SK-N-SH (cell line): ENCODE results near the gene SF3A1. TPM values are rescaled to one million over a fixed set of nuclear protein-coding genes. Genes with fewer than 3 reads are reported as not detected.

Source experiments
- CTCF ChIA-PET: fragments of 300-600, 350-600 bp; formaldehyde crosslinking; extraction: SDS; loops from one replicate; lab custom pipeline; 2021; lab: Yijun Ruan, JAX
- POLR2A ChIA-PET: fragments of 350-600 bp; sonication (Branson Sonifier 250); formaldehyde crosslinking; extraction: SDS; loops from one replicate; lab custom pipeline; 2020; ENCODE audit warnings: antibody characterized with exemption, inconsistent platforms; lab: Yijun Ruan, JAX
- DNase-seq: peaks from one replicate; pipeline ENCODE4 v3.0.0; 2012
- H2AFZ ChIP-seq: fragments of 200-600 bp; sonication (generic); 2 replicates; pipeline ENCODE4 v1.8.1; 2016; ENCODE audit warnings: antibody characterized with exemption, mild to moderate bottlenecking, low read depth
- H3F3A ChIP-seq: fragments of 200-600 bp; sonication (generic); replicated peaks from 2 replicates; pipeline ENCODE3; 2016; ENCODE audit warnings: antibody characterized with exemption, mild to moderate bottlenecking; ENCODE audit not compliant: insufficient read depth
- H3K27ac ChIP-seq, 2 experiments: fragments of 200-500 bp in 1 of 2; fragments of 200-600 bp in 1 of 2; sonication (Bioruptor generic) in 1 of 2; sonication (generic), shearing (Covaris generic) in 1 of 2; 2 replicates each; pipeline versions ENCODE4 v1.5.1 to v1.6.1; 2014 to 2016; ENCODE audit warnings: low read depth in 2 of 2, inconsistent platforms in 1 of 2, low read length in 1 of 2, mild to moderate bottlenecking in 1 of 2, mixed read lengths in 1 of 2
- H3K27me3 ChIP-seq: fragments of 200-600 bp; sonication (generic), shearing (Covaris generic); 2 replicates; pipeline ENCODE4 v1.6.1; 2016; ENCODE audit warnings: mixed run types; ENCODE audit not compliant: insufficient read depth
- H3K36me3 ChIP-seq, 2 experiments: fragments of 200-500 bp in 1 of 2; fragments of 200-600 bp in 1 of 2; sonication (Bioruptor generic) in 1 of 2; sonication (generic) in 1 of 2; replicated peaks in 1 of 2; 2 replicates each; pipeline versions ENCODE3 to v1.5.1; 2014 to 2016; ENCODE audit warnings: low read length in 1 of 2, mild to moderate bottlenecking in 1 of 2; ENCODE audit not compliant: insufficient read depth in 2 of 2, control insufficient read depth in 1 of 2
- H3K4me1 ChIP-seq, 2 experiments: fragments of 200-500 bp in 1 of 2; fragments of 200-600 bp in 1 of 2; sonication (Bioruptor generic) in 1 of 2; sonication (generic), shearing (Covaris generic) in 1 of 2; 2 replicates each; pipeline versions ENCODE4 v1.5.1 to v1.6.1; 2014 to 2016; ENCODE audit warnings: low read depth in 1 of 2, low read length in 1 of 2, mixed run types in 1 of 2; ENCODE audit not compliant: insufficient read depth in 2 of 2, control insufficient read depth in 1 of 2
- H3K4me2 ChIP-seq: fragments of 200-600 bp; sonication (generic), shearing (Covaris generic); 2 replicates; pipeline ENCODE4 v1.6.1; 2017; ENCODE audit warnings: mixed run types
- H3K4me3 ChIP-seq, 2 experiments: fragments of 200-500 bp in 1 of 2; fragments of 200-600 bp in 1 of 2; sonication (Bioruptor generic) in 1 of 2; sonication (generic), shearing (Covaris generic) in 1 of 2; 2 replicates each; pipeline versions ENCODE4 v1.5.1 to v1.8.1; 2014 to 2016; ENCODE audit warnings: low read depth in 2 of 2, inconsistent platforms in 1 of 2, low read length in 1 of 2, mild to moderate bottlenecking in 1 of 2, mixed read lengths in 1 of 2, moderate library complexity in 1 of 2
- H3K79me2 ChIP-seq: fragments of 200-600 bp; sonication (generic); 2 replicates; pipeline ENCODE4 v1.8.1; 2017; ENCODE audit warnings: mild to moderate bottlenecking; ENCODE audit not compliant: insufficient read depth
- H3K9ac ChIP-seq: fragments of 200-600 bp; sonication (generic); 2 replicates; pipeline ENCODE4 v1.6.1; 2017; ENCODE audit warnings: mixed run types
- H3K9me2 ChIP-seq: fragments of 200-600 bp; sonication (generic); 2 replicates; pipeline ENCODE4 v1.6.1; 2017; ENCODE audit warnings: mixed run types
- H3K9me3 ChIP-seq: fragments of 200-600 bp; sonication (generic); 2 replicates; pipeline ENCODE4 v1.6.1; 2017; ENCODE audit warnings: mixed run types, mild to moderate bottlenecking, moderate library complexity
- H4K20me1 ChIP-seq: fragments of 200-600 bp; sonication (generic); 2 replicates; pipeline ENCODE4 v1.6.1; 2017; ENCODE audit warnings: mild to moderate bottlenecking, mixed run types; ENCODE audit not compliant: insufficient read depth
- CTCF ChIP-seq: fragments of 200-600 bp; sonication (generic); IDR thresholded peaks from 2 replicates; pipeline ENCODE4 v1.6.1; 2017; ENCODE audit warnings: antibody characterized with exemption, mild to moderate bottlenecking, moderate library complexity
- FOXJ3 ChIP-seq: sonication (generic); formaldehyde crosslinking; IDR thresholded peaks from 2 replicates; pipeline ENCODE4 v1.5.1; 2020; ENCODE audit warnings: mild to moderate bottlenecking, missing genetic modification reagents
- FOXM1 ChIP-seq: IDR thresholded peaks from 2 replicates; pipeline ENCODE4 v1.4.0; 2012; ENCODE audit warnings: low read depth, mild to moderate bottlenecking
- MXI1 ChIP-seq: IDR thresholded peaks from 2 replicates; pipeline ENCODE4 v1.6.1; 2012; ENCODE audit warnings: mild to moderate bottlenecking, low read depth, low read length, improper control_type of control experiment
- PBX3 ChIP-seq: IDR thresholded peaks from 2 replicates; pipeline ENCODE4; 2012
- RCOR1 ChIP-seq: fragments of 150-350 bp; IDR thresholded peaks from 2 replicates; pipeline ENCODE4 v1.6.1; 2017; ENCODE audit warnings: antibody characterized with exemption, low read length
- REST ChIP-seq: IDR thresholded peaks from 2 replicates; pipeline ENCODE4 v1.6.1; 2012; ENCODE audit warnings: mild to moderate bottlenecking, low read depth, low read length, moderate library complexity
- RFX5 ChIP-seq: IDR thresholded peaks from 2 replicates; pipeline ENCODE4 v1.6.1; 2012; ENCODE audit warnings: mild to moderate bottlenecking, improper control_type of control experiment, low read length
- RXRA ChIP-seq: IDR thresholded peaks from 2 replicates; pipeline ENCODE4 v1.4.0; 2012; ENCODE audit warnings: low read depth, mild to moderate bottlenecking, borderline replicate concordance
- SIN3A ChIP-seq: IDR thresholded peaks from 2 replicates; pipeline ENCODE4 v1.6.1; 2012; ENCODE audit warnings: low read depth, mild to moderate bottlenecking, low read length, moderate library complexity, borderline replicate concordance
- SMC3 ChIP-seq: IDR thresholded peaks from 2 replicates; pipeline ENCODE4 v1.6.1; 2012; ENCODE audit warnings: low read depth, low read length, improper control_type of control experiment
- TAF1 ChIP-seq: IDR thresholded peaks from 2 replicates; pipeline ENCODE4 v1.6.1; 2012; ENCODE audit warnings: low read depth, mild to moderate bottlenecking, low read length, moderate library complexity, borderline replicate concordance
- USF1 ChIP-seq: IDR thresholded peaks from 2 replicates; pipeline ENCODE4 v1.4.0; 2012; ENCODE audit warnings: low read depth, borderline replicate concordance
- USF2 ChIP-seq: fragments of 150-350 bp; IDR thresholded peaks from 2 replicates; pipeline ENCODE4 v1.6.1; 2017; ENCODE audit warnings: antibody characterized with exemption, low read length, low read depth, borderline replicate concordance
- YY1 ChIP-seq: IDR thresholded peaks from 2 replicates; pipeline ENCODE4 v1.4.0; 2012; ENCODE audit warnings: low read depth, mild to moderate bottlenecking
- WGBS: methylation state at CpG from one replicate; pipeline ENCODE4 v1.1.6; 2017; ENCODE audit warnings: low lambda C conversion rate; 5-methylcytosine and 5-hydroxymethylcytosine counted together
- polyA plus RNA-seq, 3 experiments: library from polyadenylated mRNA; depleted of rRNA; stranded (reverse); fragments of >200 nt; gene quantifications; 2 replicates each; pipeline ENCODE4 v1.2.3, GENCODE V29; 2012

The SF3A1 gene
- polyA plus RNA-seq, 1 of the 3 experiments (the other 2 are of a cell fraction): 75.2 TPM

GRCh38 chr22:30356449-30357235, at the start of gene SF3A1, which contains the start of gene CCDC157 (continued):
- TF ChIP-seq TAF1: peak; percentile 72; the same call in 1 of the 2 replicates
- TF ChIP-seq, all 33 proteins: peak for 12

- Histone ChIP-seq H3K36me3 (peaks cover 8 to 25% of the 10 kb centered on the region in 2 experiments), H3K79me2 (0 out of 2 replicates have a peak, but pooled peaks cover 3% of the 10 kb centered on the region), H3K9me2 (no peaks in the 10 kb centered on the region), H3K4me2 (no peak overlapping the region), H3K9ac (no peak overlapping the region), H3K9me3 (no peaks in the 10 kb centered on the region), H4K20me1 (no peaks in the 10 kb centered on the region), H2AFZ (no peak overlapping the region), H3F3A (peaks cover 8% of the 10 kb centered on the region), H3K4me1 (no peaks in the 10 kb centered on the region; a peak in 1 of 4 replicates), H3K27ac (no peak overlapping the region), H3K27me3 (no peaks in the 10 kb centered on the region), H3K4me3 (no peak overlapping the region)
- POLR2A ChIA-PET: no interaction called here
- DNase-seq: no peak
- WGBS: 92% methylated on average over 6 of the region's 6 CpGs
- TF ChIP-seq USF1: no peak
- no peak for TF ChIP-seq FOXM1
- TF ChIP-seq RXRA: no peak
- TF ChIP-seq RCOR1: no peak
- TF ChIP-seq SMC3: no peak
- TF ChIP-seq YY1: no peak
- TF ChIP-seq USF2: no peak
- TF ChIP-seq REST: no peak
- no peak for TF ChIP-seq MXI1
- TF ChIP-seq PBX3: no peak
- TF ChIP-seq CTCF: no peak
- no peak for TF ChIP-seq FOXJ3 (CRISPR knock-in tag)
- no peak for TF ChIP-seq RFX5
- TF ChIP-seq SIN3A: no peak
- CTCF ChIA-PET: interaction anchor here (0.8 to 1.4 kb wide), 3 partner anchors 16 to 19 kb away, joined by 3 to 5 read pairs (median 4); partner anchors contain the start of gene RNF215
These were observed 49.7 kb upstream of the SF3A1 start for GRCh38 chr22:30406400-30406799.
